HG02759 (cell line): ENCODE data around the gene NPHS1.

Experiments
- ATAC-seq: cut with Tn5 transposase; IDR thresholded peaks from one replicate; pipeline ENCODE4 v1.9.1; 2021; ENCODE audit warnings: mild to moderate bottlenecking, moderate library complexity; ENCODE audit not compliant: unreplicated experiment

The NPHS1 gene

GRCh38 chr19:35789978-35790944 is 62.0 kb downstream of the NPHS1 start:
- ATAC-seq = no peak

GRCh38 chr19:35789195-35789977 is 62.9 kb downstream of the NPHS1 start:
- no peak for ATAC-seq

DNA sequence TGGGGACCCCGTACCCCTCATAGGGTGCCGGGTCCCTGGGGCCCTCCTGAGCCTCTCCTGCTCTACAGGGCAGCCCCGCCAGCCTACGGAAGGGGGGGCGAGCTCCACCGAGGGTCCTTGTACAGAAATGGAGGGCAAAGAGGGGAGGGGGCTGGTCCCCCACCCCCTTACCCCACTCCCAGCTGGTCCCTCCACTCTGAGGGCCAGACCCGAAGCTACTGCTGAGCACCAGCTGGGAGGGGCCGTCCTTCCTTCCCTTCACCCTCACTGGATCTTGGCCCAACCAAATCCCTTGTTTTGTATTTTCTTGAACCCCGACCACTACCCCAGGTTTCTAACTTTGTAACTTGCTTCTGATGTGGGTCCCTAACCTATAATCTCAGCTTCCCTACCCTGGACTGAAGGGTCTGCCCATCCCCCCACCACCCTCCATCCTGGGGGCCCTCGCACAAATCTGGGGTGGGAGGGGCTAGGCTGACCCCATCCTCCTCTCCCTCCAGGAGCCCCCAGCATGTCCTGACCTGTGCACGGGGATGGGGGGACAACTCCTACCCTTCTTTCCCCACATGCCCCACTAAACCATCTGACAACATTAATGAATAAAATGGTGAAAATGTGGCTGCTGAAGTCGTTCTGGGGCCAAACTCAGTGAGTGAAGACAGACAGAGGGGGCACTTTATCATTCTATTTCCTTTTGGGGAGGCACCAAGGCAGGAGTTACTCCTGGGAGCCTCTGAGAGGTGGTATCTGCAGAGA is 63.9 kb downstream of the NPHS1 start:
- ATAC-seq = no peak

DNA sequence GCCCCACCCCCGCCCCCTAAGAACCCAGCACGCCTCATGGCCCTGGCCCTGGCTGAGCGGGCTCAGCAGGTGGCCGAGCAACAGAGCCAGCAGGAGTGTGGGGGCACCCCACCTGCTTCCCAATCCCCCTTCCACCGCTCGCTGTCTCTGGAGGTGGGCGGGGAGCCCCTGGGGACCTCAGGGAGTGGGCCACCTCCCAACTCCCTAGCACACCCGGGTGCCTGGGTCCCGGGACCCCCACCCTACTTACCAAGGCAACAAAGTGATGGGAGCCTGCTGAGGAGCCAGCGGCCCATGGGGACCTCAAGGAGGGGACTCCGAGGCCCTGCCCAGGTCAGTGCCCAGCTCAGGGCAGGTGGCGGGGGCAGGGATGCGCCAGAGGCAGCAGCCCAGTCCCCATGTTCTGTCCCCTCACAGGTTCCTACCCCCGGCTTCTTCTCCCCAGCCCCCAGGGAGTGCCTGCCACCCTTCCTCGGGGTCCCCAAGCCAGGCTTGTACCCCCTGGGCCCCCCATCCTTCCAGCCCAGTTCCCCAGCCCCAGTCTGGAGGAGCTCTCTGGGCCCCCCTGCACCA is 65.0 kb downstream of the NPHS1 start:
- no peak for ATAC-seq

- ATAC-seq = no peak
These were observed 65.8 kb downstream of the NPHS1 start for GRCh38 chr19:35786299-35787160.

- no peak for ATAC-seq
These were observed 67.0 kb downstream of the NPHS1 start for GRCh38 chr19:35785339-35785627.

DNA sequence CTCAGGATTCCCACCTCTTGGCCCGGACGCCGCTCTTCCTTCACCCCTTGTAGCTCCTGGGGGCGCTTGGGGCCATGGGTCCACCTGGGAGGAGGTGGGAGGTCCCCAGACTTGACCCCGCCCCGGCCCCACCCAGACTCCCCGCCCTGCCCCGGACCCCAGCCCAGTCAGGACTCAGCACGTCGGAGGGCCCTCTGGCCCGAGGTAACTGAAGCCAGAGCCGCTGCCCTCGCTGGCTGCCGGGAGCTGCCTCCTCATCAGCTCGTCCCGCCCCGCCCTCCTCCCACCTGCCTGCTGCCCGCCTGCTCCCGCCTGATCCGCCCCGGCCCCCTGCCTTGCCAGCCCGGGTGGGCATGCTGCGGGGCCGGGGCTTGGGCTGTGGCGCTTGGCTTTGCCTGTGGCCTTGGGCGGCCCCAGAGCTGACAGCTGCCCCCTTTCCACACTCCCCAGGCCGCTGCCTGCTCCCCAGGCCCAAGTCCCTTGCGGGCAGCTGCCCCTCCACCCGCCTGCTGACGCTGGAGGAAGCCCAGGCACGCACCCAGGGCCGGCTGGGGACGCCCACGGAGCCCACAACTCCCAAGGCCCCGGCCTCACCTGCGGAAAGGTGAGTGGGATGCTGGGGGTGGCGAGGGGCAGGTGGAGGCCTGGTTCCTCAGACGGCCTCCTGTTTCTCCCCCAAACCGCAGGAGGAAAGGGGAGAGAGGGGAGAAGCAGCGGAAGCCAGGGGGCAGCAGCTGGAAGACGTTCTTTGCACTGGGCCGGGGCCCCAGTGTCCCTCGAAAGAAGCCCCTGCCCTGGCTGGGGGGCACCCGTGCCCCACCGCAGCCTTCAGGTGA is 67.6 kb downstream of the NPHS1 start:
- no peak for ATAC-seq

DNA sequence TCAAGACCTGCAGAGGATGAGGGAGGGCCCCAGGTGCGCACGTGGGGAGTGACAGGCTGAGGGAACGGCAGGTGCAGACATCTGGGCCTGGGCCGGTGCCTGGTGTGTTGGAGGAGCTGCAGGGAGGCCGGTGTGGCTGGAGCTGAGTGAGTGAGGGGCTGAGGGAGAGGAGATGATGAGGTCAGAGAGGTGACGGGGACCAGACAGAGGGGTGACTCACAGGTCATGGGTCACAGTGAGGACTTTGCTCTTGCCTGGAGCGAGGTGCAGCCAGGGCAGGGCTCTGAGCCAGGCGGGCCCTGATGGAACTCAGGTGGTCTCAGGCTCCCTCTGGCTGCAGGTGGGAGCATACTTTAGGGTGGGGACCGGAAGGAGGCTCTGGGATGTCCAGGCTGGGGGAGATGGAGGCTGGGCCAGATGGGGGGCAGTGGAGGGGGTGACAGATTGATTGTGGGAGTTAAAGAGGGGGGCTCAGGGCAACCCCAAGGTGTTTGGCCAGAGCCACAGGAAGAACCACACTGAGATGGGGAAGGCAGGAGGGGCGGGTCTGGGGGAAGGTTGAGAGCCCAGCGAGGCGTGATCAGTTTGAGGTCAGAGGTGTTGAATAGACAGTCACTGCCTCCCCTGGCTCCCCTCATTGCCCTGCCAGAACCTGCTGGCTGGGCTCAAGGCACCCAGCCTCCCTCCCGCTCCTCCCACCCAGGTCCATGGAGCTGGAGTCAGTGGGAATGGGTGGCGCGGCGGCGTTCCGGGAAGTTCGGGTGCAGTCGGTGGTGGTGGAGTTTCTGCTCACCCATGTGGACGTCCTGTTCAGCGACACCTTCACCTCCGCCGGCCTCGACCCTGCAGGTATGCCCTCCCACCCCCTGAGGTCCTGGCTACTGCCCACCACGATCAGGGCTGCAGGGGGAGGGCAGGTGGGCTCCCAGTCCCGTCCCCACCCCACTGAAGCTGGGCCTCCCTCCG is 68.6 kb downstream of the NPHS1 start:
- ATAC-seq = no peak

DNA sequence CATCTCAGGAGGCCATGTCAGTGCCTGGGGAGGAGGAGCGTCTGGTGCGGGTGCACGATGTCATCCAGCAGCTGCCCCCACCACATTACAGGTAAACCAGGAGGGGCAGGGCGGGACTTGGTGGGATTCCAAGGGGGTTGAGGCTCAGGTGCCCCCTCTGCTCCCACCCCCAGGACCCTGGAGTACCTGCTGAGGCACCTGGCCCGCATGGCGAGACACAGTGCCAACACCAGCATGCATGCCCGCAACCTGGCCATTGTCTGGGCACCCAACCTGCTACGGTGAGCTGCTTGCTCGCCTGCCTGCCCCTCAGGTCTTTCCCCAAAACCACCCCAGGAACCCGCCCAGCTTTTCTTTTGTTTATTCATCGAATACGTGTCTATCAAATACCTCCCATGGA is 69.7 kb downstream of the NPHS1 start:
- ATAC-seq = no peak

DNA sequence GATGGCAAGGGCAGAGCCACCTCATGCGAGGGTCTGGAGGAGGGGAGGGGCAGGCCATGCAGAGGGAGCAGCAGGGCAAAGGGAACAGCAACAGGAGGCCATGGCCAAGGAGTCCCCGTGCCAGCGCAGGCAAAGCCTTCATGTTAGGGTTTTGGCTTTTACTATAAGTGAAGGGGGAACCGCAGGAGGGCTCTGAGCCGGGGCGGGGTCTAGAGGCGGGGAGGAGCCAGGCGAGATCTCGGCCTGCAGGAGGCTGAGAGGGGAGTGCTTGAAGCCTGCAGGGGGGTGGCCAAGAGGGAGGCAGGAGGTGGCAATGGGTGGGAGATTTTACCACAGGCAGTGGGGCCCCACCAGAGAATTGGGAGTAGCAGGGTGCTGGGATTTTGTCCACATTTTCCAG is 70.7 kb downstream of the NPHS1 start:
- ATAC-seq = no peak

- no peak for ATAC-seq
These were observed 71.6 kb downstream of the NPHS1 start for GRCh38 chr19:35780717-35781116.

- ATAC-seq = no peak
These were observed 72.2 kb downstream of the NPHS1 start for GRCh38 chr19:35780058-35780457.

- no peak for ATAC-seq
These were observed 73.3 kb downstream of the NPHS1 start for GRCh38 chr19:35779033-35779432.

DNA sequence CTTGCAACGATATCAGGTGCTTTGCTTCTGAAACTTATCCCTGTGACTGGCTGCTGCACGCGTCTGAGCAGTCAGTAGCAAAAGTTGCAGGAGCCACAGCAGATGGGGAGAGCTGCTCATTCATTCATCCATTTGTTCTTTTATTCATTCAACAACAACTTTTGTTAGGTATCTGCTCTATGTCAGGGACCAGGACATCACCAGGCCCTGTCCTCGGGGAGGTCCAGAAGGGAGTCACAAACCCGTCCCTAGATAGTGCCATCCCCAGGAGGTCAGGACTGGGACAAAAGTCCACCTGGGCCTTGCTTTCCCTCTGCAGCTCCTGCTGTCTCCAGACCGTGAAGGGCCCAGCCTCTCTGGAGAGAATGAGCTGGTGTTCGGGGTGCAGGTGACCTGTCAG is 74.3 kb downstream of the NPHS1 start:
- ATAC-seq = no peak

- no peak for ATAC-seq
These were observed 75.0 kb downstream of the NPHS1 start for GRCh38 chr19:35777086-35777841.

DNA sequence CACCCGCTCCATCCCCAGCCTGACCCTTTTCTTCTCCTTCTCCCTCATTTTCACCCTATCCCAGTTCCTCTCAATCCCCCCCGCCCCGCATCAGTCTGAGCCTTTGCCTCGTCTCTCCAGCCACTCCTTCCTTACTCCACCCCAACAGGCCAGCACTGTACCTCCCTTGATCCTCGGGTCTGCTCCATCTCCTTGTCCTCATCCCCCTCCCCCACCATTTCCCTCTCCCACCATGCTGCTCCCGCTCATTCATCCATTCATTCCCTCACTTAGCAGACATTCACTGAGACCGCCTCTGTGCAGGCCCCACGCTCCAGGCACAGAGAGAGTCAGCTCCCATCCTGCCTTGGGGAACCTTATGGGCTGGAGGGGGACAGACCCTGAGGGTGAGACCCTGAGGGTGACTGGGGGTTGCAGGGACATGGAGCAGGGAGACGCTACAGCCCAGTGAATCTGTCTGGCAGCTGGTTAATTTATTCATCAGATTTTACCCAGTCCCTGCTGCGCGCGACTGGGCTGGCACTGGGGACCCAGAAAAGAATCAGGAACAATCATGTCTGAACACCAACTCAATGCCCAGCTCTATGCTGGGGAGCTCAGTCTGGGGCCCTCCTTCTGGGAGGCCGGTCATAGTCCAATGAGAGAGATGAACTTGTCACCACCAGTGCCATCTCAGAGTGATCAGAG is 76.1 kb downstream of the NPHS1 start:
- no peak for ATAC-seq
